Activated CD8-positive, alpha-beta T cell treated with anti-CD3 and anti-CD28 coated beads for 36 hours (primary cell): ENCODE data around the gene SIDT1. TPM values are rescaled to one million over a fixed set of nuclear protein-coding genes. Genes with fewer than 3 reads are reported as not detected.

Experiments used
- ATAC-seq: fragments of 200-7000 bp; cut with Tn5 transposase; one replicate; pipeline ENCODE4 v1.10.0; 2021; ENCODE audit warnings: mild to moderate bottlenecking, moderate library complexity
- CTCF ChIA-PET: fragments of 350-600 bp; sonication (Branson Sonifier 250); formaldehyde crosslinking; loops from one replicate; lab custom pipeline; 2021; ENCODE audit warnings: antibody characterized with exemption; lab: Charles Lee
- POLR2A ChIA-PET: fragments of 350-600 bp; sonication (Branson Sonifier 250); formaldehyde crosslinking; loops from one replicate; lab custom pipeline; 2021; ENCODE audit warnings: antibody characterized with exemption; lab: Charles Lee
- DNase-seq: peaks from one replicate; pipeline ENCODE4 v3.0.0-alpha.2; 2020
- H3K27ac Mint-ChIP-seq: one replicate; pipeline ENCODE4 v1.8.0; 2021; ENCODE audit warnings: mild to moderate bottlenecking, mixed read lengths
- H3K27me3 Mint-ChIP-seq: one replicate; pipeline ENCODE4 v1.8.0; 2021; ENCODE audit warnings: mixed read lengths
- H3K36me3 Mint-ChIP-seq: one replicate; pipeline ENCODE4 v1.8.0; 2021; ENCODE audit warnings: low read depth, mixed read lengths
- H3K4me1 Mint-ChIP-seq: one replicate; pipeline ENCODE4 v1.8.0; 2021; ENCODE audit warnings: low read depth, mixed read lengths
- H3K4me3 Mint-ChIP-seq: one replicate; pipeline ENCODE4 v1.8.0; 2021; ENCODE audit warnings: mild to moderate bottlenecking, moderate library complexity, mixed read lengths
- H3K9me3 Mint-ChIP-seq: one replicate; pipeline ENCODE4 v1.8.0; 2021; ENCODE audit warnings: mixed read lengths
- intact Hi-C: fragments of 100-400 bp; cut with micrococcal nuclease; formaldehyde crosslinking; loops from one replicate; pipeline ENCODE4 v1.10.0; 2022
- total RNA-seq, 2 experiments: library from RNA; stranded (reverse); gene quantifications; one replicate each; pipeline ENCODE4 v1.2.3, GENCODE V29; 2021
- TF ChIP-seq, protein P1 (sequence below): fragments of 200-600 bp; IDR thresholded peaks from one replicate; pipeline ENCODE4 v1.8.0; 2022; ENCODE audit warnings: antibody characterized with exemption, mild to moderate bottlenecking

The SIDT1 gene
- total RNA-seq, 2 experiments from 2014 or later: 21.0 to 24.0 TPM

GRCh38 chr3:113602836-113603235 is 70.5 kb downstream of the SIDT1 start:
- ChIA-PET CTCF (interaction anchor here (0.6 to 1.5 kb wide), 2 partner anchors 25 to 109 kb away, joined by 3 to 4 read pairs; no protein-coding TSS in a partner anchor), POLR2A (no interaction called here)
- H3K27ac Mint-ChIP-seq: no peak overlapping the region
- H3K4me3 Mint-ChIP-seq: no peak overlapping the region
- H3K9me3 Mint-ChIP-seq: no peaks in the 10 kb centered on the region
- H3K4me1 Mint-ChIP-seq: peaks cover 23% of the 10 kb centered on the region
- TF ChIP-seq, protein P1, sequence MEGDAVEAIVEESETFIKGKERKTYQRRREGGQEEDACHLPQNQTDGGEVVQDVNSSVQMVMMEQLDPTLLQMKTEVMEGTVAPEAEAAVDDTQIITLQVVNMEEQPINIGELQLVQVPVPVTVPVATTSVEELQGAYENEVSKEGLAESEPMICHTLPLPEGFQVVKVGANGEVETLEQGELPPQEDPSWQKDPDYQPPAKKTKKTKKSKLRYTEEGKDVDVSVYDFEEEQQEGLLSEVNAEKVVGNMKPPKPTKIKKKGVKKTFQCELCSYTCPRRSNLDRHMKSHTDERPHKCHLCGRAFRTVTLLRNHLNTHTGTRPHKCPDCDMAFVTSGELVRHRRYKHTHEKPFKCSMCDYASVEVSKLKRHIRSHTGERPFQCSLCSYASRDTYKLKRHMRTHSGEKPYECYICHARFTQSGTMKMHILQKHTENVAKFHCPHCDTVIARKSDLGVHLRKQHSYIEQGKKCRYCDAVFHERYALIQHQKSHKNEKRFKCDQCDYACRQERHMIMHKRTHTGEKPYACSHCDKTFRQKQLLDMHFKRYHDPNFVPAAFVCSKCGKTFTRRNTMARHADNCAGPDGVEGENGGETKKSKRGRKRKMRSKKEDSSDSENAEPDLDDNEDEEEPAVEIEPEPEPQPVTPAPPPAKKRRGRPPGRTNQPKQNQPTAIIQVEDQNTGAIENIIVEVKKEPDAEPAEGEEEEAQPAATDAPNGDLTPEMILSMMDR: no peak
- intact Hi-C loops: no loop called here
- no peaks in the 10 kb centered on the region for H3K27me3 Mint-ChIP-seq
- DNase-seq (no peak), ATAC-seq (no peak)
- peaks cover 27% of the 10 kb centered on the region for H3K36me3 Mint-ChIP-seq

DNA sequence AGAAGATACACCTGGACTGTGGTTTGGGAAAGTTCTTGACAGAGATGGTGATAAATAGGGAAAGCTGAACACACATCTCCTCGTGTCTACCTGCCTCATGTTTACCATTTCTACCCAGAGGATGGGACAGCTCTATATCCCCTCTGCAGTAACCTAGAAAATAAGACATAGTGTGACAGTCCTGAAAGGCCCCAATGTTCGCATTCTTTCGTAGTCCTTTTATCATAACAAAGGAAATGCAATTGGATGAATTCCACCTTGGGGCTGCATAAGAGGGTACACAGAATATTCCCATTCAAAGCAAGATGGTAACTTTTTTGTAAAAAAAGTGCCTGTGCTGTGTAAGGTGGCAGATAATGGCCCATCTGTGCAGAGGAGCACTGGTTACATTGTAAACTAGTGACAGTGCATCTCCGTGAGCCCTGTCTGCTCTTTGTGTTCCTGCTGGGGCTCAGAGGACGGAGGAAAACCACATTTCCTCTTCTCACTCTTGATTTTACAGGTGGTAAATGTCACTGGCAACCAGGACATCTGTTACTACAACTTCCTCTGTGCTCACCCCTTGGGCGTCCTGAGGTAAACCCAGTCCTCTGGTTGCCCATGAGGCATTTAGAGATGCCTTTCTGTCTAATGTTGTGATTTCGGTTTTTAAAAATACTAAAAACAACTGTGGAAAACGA is 74.3 kb downstream of the SIDT1 start:
- Mint-ChIP-seq H3K9me3 (no peaks in the 10 kb centered on the region), H3K27ac (peak overlapping the region; percentile 92), H3K4me3 (peak overlapping the region; percentile 60), H3K36me3 (peaks cover 44% of the 10 kb centered on the region), H3K4me1 (peaks cover 27% of the 10 kb centered on the region), H3K27me3 (no peaks in the 10 kb centered on the region)
- intact Hi-C loops: no loop called here
- POLR2A ChIA-PET: interaction anchor here (0.9 to 1.0 kb wide), 2 partner anchors 73 to 89 kb away, joined by 3 read pairs; no protein-coding TSS in a partner anchor
- ATAC-seq: peak; percentile 96
- CTCF ChIA-PET: interaction anchor here (0.7 to 1.0 kb wide), 3 partner anchors 16 to 113 kb away, joined by 3 read pairs; no protein-coding TSS in a partner anchor
- TF ChIP-seq, protein P1: no peak
- peak; percentile 81 for DNase-seq

DNA sequence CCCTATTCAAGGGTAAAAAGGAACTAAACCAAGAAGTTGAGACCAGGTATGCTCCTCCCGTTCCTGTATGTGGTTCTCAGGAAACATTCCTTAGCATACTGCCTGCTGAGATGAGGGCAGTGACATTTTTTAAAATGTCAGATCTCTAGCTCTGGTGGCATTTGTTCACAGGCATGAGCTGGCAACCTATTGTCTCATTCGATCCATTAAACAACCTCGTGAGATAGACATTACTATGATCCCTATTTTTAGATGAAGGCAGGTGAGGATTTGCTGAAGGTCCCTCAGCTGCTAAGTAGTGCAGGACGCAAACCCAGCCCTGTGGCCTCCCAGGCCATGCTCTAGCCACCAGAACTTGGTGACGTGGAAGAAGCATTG is 74.9 kb downstream of the SIDT1 start:
- no peaks in the 10 kb centered on the region for H3K9me3 Mint-ChIP-seq
- ChIA-PET CTCF (interaction anchor here (0.7 kb wide), 1 partner anchor 114 kb away, joined by 3 read pairs; no protein-coding TSS in a partner anchor), POLR2A (interaction anchor here (0.9 kb wide), 1 partner anchor 89 kb away, joined by 3 read pairs; no protein-coding TSS in a partner anchor)
- no peaks in the 10 kb centered on the region for H3K27me3 Mint-ChIP-seq
- H3K4me3 Mint-ChIP-seq: peak overlapping the region; percentile 60
- intact Hi-C loops: no loop called here
- peaks cover 27% of the 10 kb centered on the region for H3K4me1 Mint-ChIP-seq
- peak; percentile 17 for DNase-seq
- TF ChIP-seq, protein P1: no peak
- peak; percentile 60 for ATAC-seq
- peak overlapping the region; percentile 92 for H3K27ac Mint-ChIP-seq
- peaks cover 45% of the 10 kb centered on the region for H3K36me3 Mint-ChIP-seq

DNA sequence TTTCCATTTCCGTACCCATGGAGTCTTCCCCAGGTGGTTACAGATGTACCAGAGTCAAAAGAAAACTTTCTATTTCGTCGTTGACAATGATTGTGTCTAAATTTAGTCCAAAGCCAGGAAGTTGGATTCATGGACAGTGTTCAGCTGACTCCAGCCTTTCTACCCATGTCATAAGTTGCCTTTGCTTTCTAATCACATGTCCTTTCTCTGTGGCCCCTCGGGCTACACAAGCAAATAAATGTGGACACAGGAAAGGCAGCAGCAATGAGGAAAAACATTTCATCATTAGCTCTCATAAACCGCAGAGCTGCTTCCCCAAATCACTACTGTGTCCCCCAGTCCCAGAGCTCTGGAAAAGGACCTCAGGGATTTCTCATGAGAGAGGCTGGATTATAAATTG is 82.0 kb downstream of the SIDT1 start:
- intact Hi-C loops: no loop called here
- DNase-seq: no peak
- peaks cover 4% of the 10 kb centered on the region for H3K4me1 Mint-ChIP-seq
- no peak overlapping the region for H3K27ac Mint-ChIP-seq
- peaks cover 14% of the 10 kb centered on the region for H3K36me3 Mint-ChIP-seq
- POLR2A ChIA-PET: no interaction called here
- H3K27me3 Mint-ChIP-seq: no peaks in the 10 kb centered on the region
- no peaks in the 10 kb centered on the region for H3K9me3 Mint-ChIP-seq
- TF ChIP-seq, protein P1: no peak
- no peak for ATAC-seq
- no peak overlapping the region for H3K4me3 Mint-ChIP-seq
- CTCF ChIA-PET: no interaction called here

GRCh38 chr3:113615976-113616375 is 83.6 kb downstream of the SIDT1 start:
- intact Hi-C loops: no loop called here
- H3K9me3 Mint-ChIP-seq: no peaks in the 10 kb centered on the region
- DNase-seq (no peak), ATAC-seq (no peak)
- ChIA-PET CTCF (no interaction called here), POLR2A (interaction anchor here (1.2 kb wide), 1 partner anchor 15 kb away, joined by 3 read pairs; no protein-coding TSS in a partner anchor)
- H3K4me1 Mint-ChIP-seq: peaks cover 4% of the 10 kb centered on the region
- TF ChIP-seq, protein P1: no peak
- peaks cover 16% of the 10 kb centered on the region for H3K36me3 Mint-ChIP-seq
- H3K4me3 Mint-ChIP-seq: no peak overlapping the region
- no peak overlapping the region for H3K27ac Mint-ChIP-seq
- no peaks in the 10 kb centered on the region for H3K27me3 Mint-ChIP-seq
